Measurements from ENCODE around the gene DGKB.
A peak's percentile ranks its signal among the peaks of the same experiment; 100 is the strongest.

DGKB gene

DNA sequence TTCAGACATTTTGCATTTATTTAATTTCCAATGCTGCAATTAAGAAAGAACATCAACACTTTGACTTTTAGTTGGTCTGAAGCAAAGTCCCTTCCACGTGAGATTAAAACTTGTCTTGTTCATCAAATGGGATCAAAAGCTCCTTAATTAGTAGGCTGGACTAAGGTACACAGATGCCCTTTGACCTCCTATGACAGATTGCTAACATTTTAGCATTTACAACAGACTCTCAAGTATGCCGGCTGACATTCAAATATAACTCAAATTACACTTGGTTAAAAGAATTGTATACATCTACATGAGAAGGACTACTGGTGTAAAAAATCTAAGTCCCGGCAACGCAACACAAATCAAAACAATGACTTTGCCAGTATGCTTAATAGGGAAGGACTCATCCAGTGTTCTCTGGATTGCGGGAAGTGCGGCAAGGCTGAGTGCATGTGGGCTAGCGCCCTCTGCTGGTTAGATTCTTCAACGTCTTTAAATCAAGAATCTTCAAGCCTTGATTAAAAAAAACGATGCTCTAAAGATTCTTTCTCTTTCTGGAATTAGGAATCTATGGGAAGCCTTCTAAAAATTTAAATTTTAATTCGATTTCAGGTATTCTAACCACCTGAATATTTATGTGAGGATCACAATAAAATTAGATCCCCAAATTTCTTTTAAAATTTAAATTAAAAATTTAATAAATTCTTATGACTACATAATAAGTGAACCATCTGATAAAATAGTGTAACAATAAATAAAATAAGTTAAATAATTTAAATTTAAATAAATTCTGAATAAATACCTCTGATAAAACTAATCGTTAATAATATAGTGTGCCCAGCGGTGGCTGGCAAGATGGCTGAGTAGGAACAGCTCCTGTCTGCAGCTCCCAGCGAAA lies 444.7 kb downstream of the DGKB start:
- DNase-seq (ENCODE audit: low read depth) = peak; percentile 3

DNA sequence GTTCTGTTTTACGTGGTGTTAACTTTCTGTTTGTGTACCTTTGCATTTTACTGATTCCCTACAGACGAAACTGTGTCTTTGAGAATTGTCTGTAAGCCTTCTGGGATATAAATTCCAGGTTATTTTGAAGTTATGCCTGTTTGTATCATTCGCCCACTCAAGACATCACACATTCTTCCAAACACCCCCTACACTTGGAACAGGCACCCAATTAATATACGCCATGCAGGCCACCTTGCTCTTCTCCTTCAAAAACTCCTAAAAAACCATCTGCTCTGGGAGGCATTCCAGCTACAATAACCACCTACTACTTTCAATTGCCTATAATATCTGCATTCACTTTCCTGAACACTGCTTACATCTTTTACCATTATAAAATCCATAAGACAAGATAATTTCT lies 453.3 kb downstream of the DGKB start:
- DNase-seq (ENCODE audit: low read depth) = no peak

DNA sequence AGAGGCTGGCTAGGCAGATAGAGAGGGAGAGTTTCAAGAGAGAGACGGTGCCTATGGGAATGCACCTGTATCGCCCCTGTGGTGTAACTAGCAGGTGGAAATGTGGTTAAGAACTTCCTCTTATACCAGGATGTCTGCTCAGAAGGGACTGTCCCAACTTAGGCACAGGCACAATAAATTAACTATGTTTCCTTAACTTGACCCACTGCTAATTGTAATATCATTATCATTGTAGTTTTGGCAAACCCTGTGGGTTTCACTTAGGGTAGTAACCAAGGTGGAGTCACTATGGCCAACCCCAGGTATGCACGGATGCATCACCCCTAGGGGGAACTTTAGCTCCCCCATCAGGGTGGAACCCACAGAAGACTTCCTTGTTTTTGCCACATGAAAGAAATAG lies 455.7 kb downstream of the DGKB start:
- no peak for DNase-seq (ENCODE audit: low read depth)

DNA sequence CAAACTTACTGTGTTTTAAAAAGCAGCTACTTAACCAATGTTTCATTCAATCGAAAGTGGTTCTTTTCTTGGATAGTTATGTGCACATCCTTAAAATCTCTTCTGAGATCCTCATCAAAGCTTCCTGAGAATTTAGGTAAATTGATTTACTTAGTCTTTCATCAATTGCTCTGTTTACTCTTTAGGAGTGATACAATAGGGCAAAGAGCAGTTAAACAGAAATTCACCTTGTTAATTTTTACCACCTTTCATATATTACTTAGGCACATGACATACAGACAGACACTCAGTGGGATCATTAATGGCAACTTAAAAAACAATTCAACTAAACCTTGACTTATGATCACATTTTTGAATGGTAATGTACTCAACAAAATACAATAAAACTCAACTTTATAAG lies 456.3 kb downstream of the DGKB start:
- DNase-seq (ENCODE audit: low read depth) = no peak

DNA sequence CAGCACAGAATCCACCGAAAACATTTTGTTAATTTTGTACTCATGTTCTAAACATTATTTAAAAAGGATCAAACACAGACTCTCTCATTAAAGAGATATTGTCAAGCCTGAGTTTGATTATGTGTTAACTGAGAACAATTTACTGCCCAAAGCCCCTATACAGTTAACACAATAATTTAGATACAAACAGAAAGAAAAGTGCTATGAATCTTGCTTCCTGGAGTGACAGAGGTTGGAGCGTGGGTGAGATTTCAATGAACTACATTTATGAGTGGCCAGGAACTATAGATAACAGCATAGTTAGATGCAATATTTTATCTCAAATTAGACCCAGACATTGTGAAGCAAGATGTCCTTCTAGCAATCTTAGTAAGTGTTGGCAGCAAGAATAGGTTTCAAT lies 464.2 kb downstream of the DGKB start:
- no peak for DNase-seq (ENCODE audit: low read depth)

DNA sequence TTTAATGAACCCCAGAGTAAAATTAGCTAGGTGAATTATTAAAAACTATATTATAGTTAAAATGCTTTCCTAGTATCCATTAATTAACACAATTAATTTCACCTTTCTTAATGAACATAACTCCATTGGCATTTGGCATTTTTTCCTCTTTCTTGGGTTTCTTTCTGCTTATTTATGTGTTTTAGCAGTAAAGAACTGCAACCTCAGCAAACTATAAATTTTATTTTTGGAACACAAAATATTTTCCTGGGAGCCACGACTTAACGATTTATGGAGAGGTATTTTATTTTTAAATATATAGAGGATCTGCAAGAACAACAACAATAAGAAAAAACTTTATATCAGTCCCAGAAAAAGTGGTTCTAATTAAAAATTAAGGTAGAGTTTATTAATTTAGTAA lies 465.7 kb downstream of the DGKB start:
- no peak for DNase-seq (ENCODE audit: low read depth)

DNA sequence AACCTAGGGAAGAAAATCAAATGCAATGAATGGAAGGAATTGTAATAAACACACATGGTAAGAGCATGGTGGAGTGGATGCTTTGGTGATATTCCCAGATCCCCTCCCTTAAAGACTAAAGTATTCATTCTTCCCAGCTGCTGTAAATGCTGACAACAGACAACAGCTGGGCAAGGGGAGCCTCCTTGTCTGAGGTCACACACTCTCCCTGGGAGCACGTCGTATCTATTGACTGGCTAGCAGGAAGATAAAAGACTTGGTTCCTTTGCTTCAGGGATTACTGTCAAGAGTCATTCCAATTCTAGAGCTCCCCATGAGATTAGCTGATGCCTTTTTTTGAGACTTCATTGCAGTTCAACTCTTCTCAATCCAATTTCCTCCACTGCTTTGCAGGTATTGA lies 469.6 kb downstream of the DGKB start:
- no peak for DNase-seq (ENCODE audit: low read depth)

DNA sequence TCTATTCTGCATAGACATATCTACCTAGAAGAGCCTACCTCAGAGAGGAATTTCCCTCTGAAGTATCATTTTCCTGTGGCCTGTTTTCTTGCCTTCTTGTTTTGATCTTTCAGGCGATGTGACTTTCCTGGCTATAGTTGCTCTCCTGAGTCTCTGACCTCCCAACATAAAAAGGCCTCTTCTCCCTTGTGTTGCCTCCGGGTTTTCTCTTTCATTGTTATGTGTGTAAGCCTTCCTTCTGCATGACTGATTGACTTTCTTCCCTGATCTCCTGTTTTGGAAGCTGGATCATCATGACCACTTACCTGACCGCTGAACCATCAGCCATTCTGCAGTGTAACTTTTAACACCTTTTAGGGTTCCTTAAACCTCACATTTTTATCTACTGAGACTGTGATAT lies 471.6 kb downstream of the DGKB start:
- DNase-seq (ENCODE audit: low read depth) = no peak

DNA sequence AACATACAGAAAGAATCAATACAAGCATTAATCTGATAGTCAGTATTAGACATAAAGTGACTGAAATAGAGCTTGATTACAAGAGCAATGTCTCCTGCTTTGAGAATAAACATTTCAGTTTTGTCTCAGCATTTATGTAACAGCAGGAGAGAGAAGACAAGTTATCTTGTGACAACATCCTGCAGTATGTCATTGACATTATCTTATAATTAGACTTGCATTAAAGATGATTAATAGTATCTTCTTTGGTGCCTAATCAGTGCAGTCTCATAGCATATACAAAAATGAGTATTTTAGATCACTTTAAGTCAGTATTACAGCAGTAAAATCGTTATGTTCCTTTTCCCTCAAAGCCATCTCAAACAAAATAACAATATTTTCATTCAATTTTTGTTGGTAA lies 477.0 kb downstream of the DGKB start:
- no peak for DNase-seq (ENCODE audit: low read depth)

DNA sequence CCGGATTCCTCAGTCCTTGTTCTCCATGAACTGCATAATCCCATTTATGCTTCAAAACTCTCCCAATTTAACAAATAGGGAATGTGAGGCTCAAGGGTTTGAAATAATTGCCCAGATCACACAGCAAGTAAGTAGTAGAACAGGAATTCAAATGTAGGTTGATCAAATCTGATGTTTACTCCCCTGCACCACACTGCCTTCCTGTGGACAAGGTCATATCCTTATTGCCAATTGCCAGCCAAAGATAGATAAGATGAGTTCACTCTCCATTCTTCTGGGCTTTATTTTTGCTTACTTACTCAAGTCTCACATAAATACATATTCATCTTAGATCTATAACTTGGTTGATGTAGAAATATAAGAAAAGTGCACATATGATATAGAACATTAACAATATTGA lies 477.9 kb downstream of the DGKB start:
- DNase-seq (ENCODE audit: low read depth) = no peak

DNA sequence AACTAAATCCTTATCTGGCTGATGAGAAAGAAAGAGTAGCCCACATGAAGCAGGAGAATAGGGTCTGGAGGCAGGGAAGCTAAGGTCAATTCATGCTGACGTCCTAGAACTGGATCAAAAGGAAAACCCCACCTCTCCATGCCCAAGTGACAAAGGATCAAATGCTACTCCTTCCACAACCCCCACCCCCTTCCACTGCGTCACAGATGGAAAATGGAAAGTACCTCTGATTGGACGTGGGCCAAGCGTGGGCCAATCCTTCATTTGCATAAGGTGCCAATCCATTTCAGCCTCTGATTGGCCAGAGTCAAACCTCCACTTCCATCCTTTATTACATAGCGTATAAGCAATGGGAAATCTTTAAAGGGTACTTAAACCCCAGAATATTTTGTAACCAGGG lies 481.8 kb downstream of the DGKB start:
- DNase-seq (ENCODE audit: low read depth) = no peak

DNA sequence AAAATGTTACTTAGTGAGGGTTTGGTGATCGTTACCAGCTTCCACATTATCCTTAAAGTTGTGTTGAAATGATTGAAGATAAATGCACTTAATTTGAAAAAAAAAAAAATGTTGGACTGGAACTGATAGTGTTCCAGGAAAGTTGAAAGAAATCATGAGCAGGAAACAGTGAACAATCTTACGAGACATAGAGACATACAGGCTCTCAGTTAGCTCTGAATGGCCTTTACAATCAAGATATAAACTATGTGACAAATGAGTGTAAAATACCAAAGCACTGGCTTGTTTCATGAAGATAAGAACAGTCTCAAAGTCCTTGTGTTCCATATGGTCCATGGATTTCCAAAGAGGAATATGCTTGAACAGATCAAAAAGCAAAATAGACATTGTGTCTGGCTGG lies 483.0 kb downstream of the DGKB start:
- no peak for DNase-seq (ENCODE audit: low read depth)

DNA sequence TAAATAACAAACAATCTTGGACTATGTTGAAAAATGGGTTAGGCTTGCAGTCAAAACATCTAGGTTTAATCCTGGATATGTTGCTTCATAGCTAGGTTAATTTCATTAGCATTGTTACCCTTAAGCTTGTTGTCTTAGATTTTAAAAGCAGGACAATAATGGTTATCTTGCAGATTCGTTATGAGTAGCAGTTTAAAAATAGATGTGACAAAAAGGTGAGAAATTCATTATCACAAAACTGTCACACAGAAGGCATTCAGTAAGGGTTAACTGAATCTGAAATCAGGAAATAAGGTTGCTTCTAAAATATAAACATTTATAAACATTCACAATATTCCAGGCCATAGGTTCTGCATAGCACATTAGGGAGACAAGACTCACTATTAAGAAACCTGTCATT lies 483.9 kb downstream of the DGKB start:
- no peak for DNase-seq (ENCODE audit: low read depth)

DNA sequence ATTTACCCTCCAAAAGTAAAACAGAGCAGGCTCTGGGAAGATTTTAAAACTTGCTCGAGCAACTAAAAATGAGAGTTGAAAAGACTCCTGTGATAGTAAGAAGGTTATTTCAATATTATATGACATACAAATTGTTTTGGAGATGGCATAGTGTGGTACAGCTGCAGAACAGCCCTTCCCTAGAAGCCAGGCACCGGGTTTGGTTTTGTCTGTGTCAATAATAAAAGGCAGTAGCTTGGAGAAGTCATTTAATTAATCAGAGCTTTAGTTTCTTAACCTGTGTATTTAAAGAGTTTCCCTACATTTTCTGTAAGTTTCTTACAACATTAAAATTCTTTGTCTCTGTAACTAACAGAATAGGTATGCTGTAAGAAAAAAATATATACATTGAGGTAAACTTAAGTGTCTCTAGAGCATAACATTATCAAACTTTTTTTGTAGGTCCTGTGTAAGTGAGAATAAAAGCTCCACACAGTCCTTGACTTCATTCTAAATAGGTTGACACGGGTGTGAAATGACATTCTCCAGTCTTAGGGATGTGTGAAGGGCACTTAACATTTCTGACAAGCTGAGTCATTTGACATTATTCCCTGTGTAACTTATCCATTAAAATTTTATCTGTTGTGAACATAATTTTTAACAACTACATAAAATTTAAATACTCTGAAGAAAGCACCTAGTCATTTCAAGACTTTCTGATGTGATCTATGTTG lies 488.1 kb downstream of the DGKB start:
- DNase-seq (ENCODE audit: low read depth) = no peak

DNA sequence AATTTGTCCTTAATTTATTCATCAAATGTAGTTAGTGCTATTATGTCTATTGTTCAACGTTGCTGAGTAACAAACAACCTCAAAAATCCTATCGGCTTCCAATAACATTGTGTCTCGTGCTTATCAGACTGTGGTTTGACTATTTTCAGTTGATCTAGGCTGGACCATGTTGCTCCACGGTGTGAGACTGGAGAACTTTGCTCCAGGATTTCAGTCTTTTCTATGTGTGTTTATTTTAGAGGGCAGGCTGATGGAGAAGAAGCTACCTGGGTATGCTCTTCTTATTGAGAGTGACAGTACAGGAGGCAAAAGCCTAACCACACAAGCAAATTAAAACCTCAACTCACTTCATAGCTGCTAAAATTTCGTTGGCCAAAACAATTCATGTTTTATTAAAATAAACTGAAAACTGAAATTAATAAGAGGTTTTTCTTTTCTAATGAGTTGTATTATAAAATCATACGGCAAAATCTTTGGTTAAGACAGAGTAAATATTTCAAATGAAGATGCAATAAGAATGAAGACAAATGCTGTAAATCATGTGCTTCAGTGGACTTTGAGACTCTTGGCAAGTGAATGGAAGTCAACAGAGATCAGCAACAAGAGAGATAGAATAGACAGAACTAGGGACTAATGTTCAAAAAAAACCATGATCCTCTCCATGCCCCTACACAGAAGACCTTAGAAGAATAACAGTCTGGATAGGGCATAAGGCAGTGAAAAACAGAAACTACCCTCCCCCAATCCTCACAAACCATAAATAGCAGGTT lies 495.1 kb downstream of the DGKB start:
- no peak for DNase-seq (ENCODE audit: low read depth)

DNA sequence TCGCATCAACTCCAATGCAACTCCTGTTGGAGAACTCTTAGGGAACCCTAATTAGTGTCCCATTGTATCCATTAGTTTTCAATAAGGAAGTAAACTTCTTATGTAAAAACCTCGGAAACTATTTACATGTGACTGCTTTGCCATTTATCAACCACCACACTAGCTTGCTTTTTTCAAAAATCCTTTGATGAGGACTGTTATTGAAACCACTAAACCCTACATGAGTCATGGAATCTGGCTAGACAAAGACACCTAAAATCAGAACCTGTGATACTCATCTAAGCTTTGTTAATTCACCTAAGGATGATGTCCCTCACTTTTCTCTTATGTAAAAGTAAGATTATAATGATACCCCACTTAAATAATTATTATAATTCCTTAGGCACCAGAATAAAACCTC lies 499.0 kb downstream of the DGKB start:
- no peak for DNase-seq (ENCODE audit: low read depth)

DNA sequence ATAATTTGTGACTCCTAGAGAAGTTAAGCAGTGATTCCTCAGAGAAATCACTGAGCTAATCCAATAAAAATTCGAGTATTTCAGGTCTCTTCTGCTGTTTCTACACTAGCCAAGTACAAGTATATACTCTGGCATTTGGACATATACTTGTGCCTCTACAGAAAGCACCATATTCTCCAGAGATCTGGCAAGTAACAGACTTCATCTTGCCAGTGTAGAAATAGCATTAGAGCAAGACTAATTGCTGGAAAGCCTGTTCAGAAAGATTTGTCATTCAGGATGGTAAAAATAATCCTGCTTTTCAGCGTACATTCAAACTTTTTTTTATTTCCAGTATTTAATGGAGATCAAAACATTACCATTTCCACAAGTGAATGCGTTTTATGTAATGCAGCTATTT lies 502.3 kb downstream of the DGKB start:
- no peak for DNase-seq (ENCODE audit: low read depth)

DNA sequence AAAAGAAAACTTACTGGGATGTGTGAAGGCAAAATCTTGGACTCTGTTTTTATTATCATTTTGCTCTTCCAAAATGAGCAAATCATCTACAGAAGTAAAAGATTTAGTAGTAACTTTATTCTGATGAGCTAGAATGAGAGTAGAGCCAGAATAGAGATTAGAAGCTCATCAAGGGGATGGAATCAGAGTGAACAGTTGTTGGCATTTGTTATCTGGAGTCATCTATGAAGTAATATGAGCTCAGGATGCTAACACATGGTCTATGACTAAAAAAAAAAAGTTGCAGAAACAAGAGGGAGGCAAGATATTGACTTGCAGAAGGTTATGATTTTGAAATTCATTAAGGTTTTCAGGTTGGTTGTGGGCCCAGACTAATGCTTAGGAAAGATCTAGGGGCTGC lies 504.0 kb downstream of the DGKB start:
- DNase-seq (ENCODE audit: low read depth) = no peak

DNA sequence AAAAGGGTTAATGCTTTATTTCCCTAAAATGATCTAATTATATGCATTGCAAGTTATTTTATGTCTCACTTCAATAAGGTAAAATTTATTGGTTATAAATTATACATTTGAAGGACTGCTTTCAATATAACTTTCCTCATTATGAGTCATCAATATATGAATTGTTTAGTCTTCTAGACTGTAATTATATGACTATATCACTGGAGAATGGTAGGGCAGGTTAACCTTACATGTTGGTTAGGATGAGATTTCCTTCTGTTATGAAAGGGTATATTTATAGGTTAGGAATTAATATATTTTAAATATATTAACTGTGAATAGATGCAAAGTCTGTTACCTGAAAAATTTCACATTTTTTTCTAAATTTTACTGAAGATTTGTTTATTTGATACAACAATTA lies 506.7 kb downstream of the DGKB start:
- DNase-seq (ENCODE audit: low read depth) = no peak

DNA sequence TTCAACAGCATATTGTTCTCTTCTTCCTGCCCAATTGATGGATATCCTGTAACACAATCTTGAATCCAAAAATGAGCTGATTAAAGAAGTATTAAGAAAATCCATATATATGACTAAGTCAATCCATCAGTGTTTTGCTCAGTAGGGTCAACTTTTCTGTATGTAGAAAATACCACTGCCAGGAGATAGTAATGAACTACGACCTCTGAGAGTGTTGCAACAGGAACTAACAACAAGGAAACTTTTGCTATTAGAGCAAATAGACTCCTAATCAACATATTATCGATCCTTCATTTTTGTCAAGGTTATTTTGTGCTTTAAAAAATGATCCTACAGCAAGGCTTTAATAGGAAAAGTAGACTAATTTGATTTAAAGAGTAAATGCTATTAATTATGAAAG lies 507.8 kb downstream of the DGKB start:
- DNase-seq (ENCODE audit: low read depth) = no peak

DNA sequence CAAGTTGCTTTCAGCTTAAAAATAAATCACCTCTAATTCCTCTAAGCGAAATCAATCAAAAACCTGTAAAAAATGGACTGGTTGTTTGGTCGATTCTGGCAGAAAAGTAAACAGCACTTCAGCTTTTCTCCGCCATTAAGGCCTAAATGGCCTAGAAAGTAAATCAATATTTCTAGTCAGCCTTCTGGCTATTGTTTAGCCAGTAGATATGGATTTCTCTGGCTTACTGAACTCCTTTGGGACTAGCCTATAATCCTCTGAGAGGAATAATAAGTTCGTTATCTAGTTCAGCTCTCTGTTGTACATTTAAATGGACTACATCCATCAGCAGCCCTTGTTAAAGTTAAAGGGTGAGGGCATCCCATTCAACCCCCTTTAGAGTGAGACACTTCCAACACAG lies 513.0 kb downstream of the DGKB start:
- no peak for DNase-seq (ENCODE audit: low read depth)

DNA sequence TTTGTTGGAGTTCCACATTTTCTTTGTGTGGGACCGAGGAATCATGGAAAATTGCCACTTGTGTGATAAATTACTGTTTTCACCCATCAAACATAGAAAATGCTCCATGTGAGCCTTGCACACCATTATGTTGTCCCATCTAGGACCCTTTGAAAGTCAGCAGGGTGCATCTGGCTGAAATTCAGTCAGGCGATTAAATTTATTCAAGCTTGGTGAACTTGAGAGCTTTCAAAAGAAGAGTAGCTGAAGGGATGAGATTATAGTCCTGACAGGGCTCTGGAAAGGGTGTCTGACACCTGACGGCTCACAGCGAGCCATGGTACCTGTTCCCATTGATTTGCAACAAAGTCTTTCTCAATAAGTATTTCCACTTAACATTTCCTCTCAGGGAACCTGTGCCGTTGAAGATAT lies 513.4 kb downstream of the DGKB start:
- DNase-seq (ENCODE audit: low read depth) = no peak

DNA sequence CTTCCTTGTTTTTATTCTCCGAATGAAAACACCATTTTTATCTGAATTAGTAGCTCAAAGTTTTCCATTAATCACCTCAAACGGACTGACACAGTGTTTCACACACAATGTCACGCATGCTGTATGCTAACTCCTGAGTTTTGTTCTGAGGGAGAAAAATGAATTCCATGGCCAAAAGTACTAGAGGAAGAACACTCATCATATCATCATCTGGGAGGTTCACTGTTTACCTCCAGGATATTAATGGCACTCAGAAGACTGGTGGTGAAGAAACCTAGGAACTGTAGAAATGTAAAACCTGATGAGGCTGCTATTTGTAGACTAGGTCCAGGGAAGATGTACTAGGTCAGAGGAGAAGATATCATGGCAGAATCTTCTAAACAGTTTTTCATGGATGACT lies 517.5 kb downstream of the DGKB start:
- DNase-seq (ENCODE audit: low read depth) = no peak

Data from stimulated activated CD4-positive, alpha-beta T cell treated with anti-CD3 and anti-CD28 coated beads, Interleukin-2, amount 100 ng/mL, for 4 hours (primary cell).